Skeletal muscle tissue (tissue), 4 donors: ENCODE results near the gene PPM1H. TPM values are rescaled to one million over a fixed set of nuclear protein-coding genes. Genes with fewer than 3 reads are reported as not detected.
"Not testable (repeated sequence)": the region's sequence is repeated elsewhere in the genome, so short reads cannot be mapped to it uniquely, and the experiment has no call there.

Experiments
- H3K27ac ChIP-seq: one replicate; pipeline ENCODE4 v1.7.0; 2013; ENCODE audit warnings: mild to moderate bottlenecking, low read depth, low read length, inconsistent platforms
- H3K27me3 ChIP-seq, 3 donors: one replicate each; pipeline ENCODE4 v1.7.0; 2013; ENCODE audit warnings: low read length in 3 of 3; ENCODE audit not compliant: control insufficient read depth in 3 of 3, insufficient read depth in 3 of 3
- H3K36me3 ChIP-seq, 3 donors: one replicate each; pipeline ENCODE4 v1.7.0; 2013; ENCODE audit warnings: low read length in 3 of 3; ENCODE audit not compliant: control insufficient read depth in 3 of 3, insufficient read depth in 3 of 3
- H3K4me1 ChIP-seq, 3 donors: one replicate each; pipeline ENCODE4 v1.7.0; 2013; ENCODE audit warnings: low read length in 3 of 3, mild to moderate bottlenecking in 3 of 3; ENCODE audit not compliant: control insufficient read depth in 3 of 3, insufficient read depth in 3 of 3
- H3K4me3 ChIP-seq, 3 donors: one replicate each; pipeline ENCODE4 v1.7.0; 2013; ENCODE audit warnings: low read length in 3 of 3
- H3K9ac ChIP-seq, 3 donors: one replicate each; pipeline ENCODE4 v1.7.0; 2013; ENCODE audit warnings: low read length in 3 of 3, mild to moderate bottlenecking in 3 of 3, moderate library complexity in 2 of 3, low read depth in 1 of 3
- H3K9me3 ChIP-seq, 3 donors: one replicate each; pipeline ENCODE4 v1.7.0; 2013; ENCODE audit warnings: low read length in 3 of 3; ENCODE audit not compliant: control insufficient read depth in 3 of 3
- total RNA-seq: library from RNA; depleted of rRNA; stranded (reverse); fragments of >200 nt; gene quantifications from one replicate; pipeline ENCODE4 v1.2.3, GENCODE V29; 2014
- donor health status: Osteomylitis.

PPM1H gene
- total RNA-seq, 1 donor from 2014 or later: 4.2 TPM

GRCh38 chr12:62879691-62880090 lies 55.3 kb downstream of the PPM1H start:
- H3K36me3 ChIP-seq: no peaks in the 10 kb centered on the region
- no peak overlapping the region for H3K4me3 ChIP-seq
- H3K9ac ChIP-seq: no peak overlapping the region
- no peaks in the 10 kb centered on the region for H3K9me3 ChIP-seq
- H3K27ac ChIP-seq: no peak overlapping the region
- no peaks in the 10 kb centered on the region for H3K4me1 ChIP-seq
- H3K27me3 ChIP-seq: no peaks in the 10 kb centered on the region

GRCh38 chr12:62879228-62879627 lies 55.7 kb downstream of the PPM1H start:
- not testable (repeated sequence) for H3K27me3 ChIP-seq, H3K27ac ChIP-seq, H3K9me3 ChIP-seq, H3K4me3 ChIP-seq, H3K36me3 ChIP-seq, H3K9ac ChIP-seq, H3K4me1 ChIP-seq

GRCh38 chr12:62878211-62878610 lies 56.7 kb downstream of the PPM1H start:
- no peaks in the 10 kb centered on the region for H3K9me3 ChIP-seq
- H3K4me3 ChIP-seq: no peak overlapping the region
- H3K27me3 ChIP-seq: no peaks in the 10 kb centered on the region
- no peaks in the 10 kb centered on the region for H3K4me1 ChIP-seq
- no peak overlapping the region for H3K27ac ChIP-seq
- H3K36me3 ChIP-seq: no peaks in the 10 kb centered on the region
- H3K9ac ChIP-seq: no peak overlapping the region

- Histone ChIP-seq H3K9ac (no peak overlapping the region), H3K27ac (no peak overlapping the region), H3K4me1 (no peaks in the 10 kb centered on the region)
Measured at GRCh38 chr12:62876938-62877548, 57.9 kb downstream of the PPM1H start.

GRCh38 chr12:62873826-62874448 lies 61.0 kb downstream of the PPM1H start:
- Histone ChIP-seq H3K27me3 (no peaks in the 10 kb centered on the region), H3K36me3 (no peaks in the 10 kb centered on the region), H3K4me1 (no peaks in the 10 kb centered on the region), H3K9ac (no peak overlapping the region), H3K9me3 (no peaks in the 10 kb centered on the region), H3K4me3 (no peak overlapping the region), H3K27ac (no peak overlapping the region)

More at GRCh38 chr12:62876938-62877548, 57.9 kb downstream of the PPM1H start:
- Histone ChIP-seq H3K27me3 (no peaks in the 10 kb centered on the region), H3K36me3 (no peaks in the 10 kb centered on the region), H3K4me3 (no peak overlapping the region), H3K9me3 (no peaks in the 10 kb centered on the region)

GRCh38 chr12:62873116-62873825 lies 61.7 kb downstream of the PPM1H start:
- H3K27me3 ChIP-seq: no peaks in the 10 kb centered on the region
- no peak overlapping the region for H3K9ac ChIP-seq
- no peak overlapping the region for H3K4me3 ChIP-seq
- H3K4me1 ChIP-seq: no peaks in the 10 kb centered on the region
- H3K36me3 ChIP-seq: no peaks in the 10 kb centered on the region
- H3K9me3 ChIP-seq: no peaks in the 10 kb centered on the region
- H3K27ac ChIP-seq: no peak overlapping the region

- Histone ChIP-seq H3K9me3 (no peaks in the 10 kb centered on the region), H3K4me1 (peaks cover 0 to 14% (median 9%) of the 10 kb centered on the region in 3 donors), H3K9ac (no peak overlapping the region), H3K36me3 (no peaks in the 10 kb centered on the region), H3K4me3 (no peak overlapping the region), H3K27me3 (no peaks in the 10 kb centered on the region), H3K27ac (no peak overlapping the region)
Measured at GRCh38 chr12:62868820-62869219, 66.1 kb downstream of the PPM1H start.

GRCh38 chr12:62866451-62867082 lies 68.4 kb downstream of the PPM1H start:
- no peaks in the 10 kb centered on the region for H3K36me3 ChIP-seq
- no peak overlapping the region for H3K4me3 ChIP-seq
- H3K27ac ChIP-seq: no peak overlapping the region
- no peak overlapping the region for H3K9ac ChIP-seq
- H3K4me1 ChIP-seq: peaks cover 0 to 15% (median 11%) of the 10 kb centered on the region in 3 donors
- H3K27me3 ChIP-seq: no peaks in the 10 kb centered on the region
- H3K9me3 ChIP-seq: no peaks in the 10 kb centered on the region

- H3K27ac ChIP-seq: no peak overlapping the region
- peaks cover 0 to 17% (median 14%) of the 10 kb centered on the region in 3 donors for H3K4me1 ChIP-seq
- no peaks in the 10 kb centered on the region for H3K27me3 ChIP-seq
Measured at GRCh38 chr12:62865937-62866336, 69.0 kb downstream of the PPM1H start.

GRCh38 chr12:62865065-62865464 lies 69.9 kb downstream of the PPM1H start:
- Histone ChIP-seq H3K27ac (no peak overlapping the region), H3K9me3 (no peaks in the 10 kb centered on the region), H3K9ac (no peak overlapping the region), H3K36me3 (no peaks in the 10 kb centered on the region), H3K27me3 (no peaks in the 10 kb centered on the region), H3K4me3 (no peak overlapping the region), H3K4me1 (peaks cover 0 to 17% (median 14%) of the 10 kb centered on the region in 3 donors)

More at GRCh38 chr12:62865937-62866336, 69.0 kb downstream of the PPM1H start:
- H3K9me3 ChIP-seq: no peaks in the 10 kb centered on the region
- H3K9ac ChIP-seq: no peak overlapping the region
- no peak overlapping the region for H3K4me3 ChIP-seq
- no peaks in the 10 kb centered on the region for H3K36me3 ChIP-seq
